Measurements from ENCODE around the gene SPTB. TPM values are rescaled to one million over a fixed set of nuclear protein-coding genes. Genes with fewer than 3 reads are reported as not detected.

Gene SPTB
- total and polyA plus RNA-seq, 4 donors: 1.1 to 7.9 (median 3.5) TPM

- DNase-seq (no peak), ATAC-seq (ENCODE audit: low FRiP score) (no peak)
- no peaks in the 10 kb centered on the region for H3K9me3 ChIP-seq (ENCODE audit: control insufficient read depth, low read length)
- H3K36me3 ChIP-seq (ENCODE audit: control insufficient read depth in 1 of 2, insufficient read depth in 2 of 2, low read length in 1 of 2): no peaks in the 10 kb centered on the region
- intact Hi-C loops (cut with DNase I): no loop called here
- no peaks in the 10 kb centered on the region for H3K4me1 ChIP-seq (ENCODE audit: control insufficient read depth in 1 of 2, insufficient read depth in 2 of 2, low read length in 2 of 2)
- 72 to 73% methylated on average over 3 of the region's 3 CpGs for WGBS, 2 donors
- H3K27me3 ChIP-seq (ENCODE audit: control insufficient read depth in 1 of 2, insufficient read depth in 2 of 2, low read length in 1 of 2): no peaks in the 10 kb centered on the region
- no peak overlapping the region for H3K4me3 ChIP-seq (ENCODE audit: low read length in 2 of 2)
- H3K27ac ChIP-seq (ENCODE audit: low read depth in 1 of 2, low read length in 2 of 2): no peak overlapping the region
These were observed 102.2 kb downstream of the SPTB start for GRCh38 chr14:64777461-64777860.

- WGBS, 2 donors: 88 to 92% methylated on average over 25 of the region's 25 CpGs
- Histone ChIP-seq H3K9me3 (ENCODE audit: control insufficient read depth, low read length) (no peaks in the 10 kb centered on the region), H3K4me3 (ENCODE audit: low read length in 2 of 2) (no peak overlapping the region), H3K27me3 (ENCODE audit: control insufficient read depth in 1 of 2, insufficient read depth in 2 of 2, low read length in 1 of 2) (no peaks in the 10 kb centered on the region), H3K36me3 (ENCODE audit: control insufficient read depth in 1 of 2, insufficient read depth in 2 of 2, low read length in 1 of 2) (no peaks in the 10 kb centered on the region), H3K27ac (ENCODE audit: low read depth in 1 of 2, low read length in 2 of 2) (no peak overlapping the region), H3K4me1 (ENCODE audit: control insufficient read depth in 1 of 2, insufficient read depth in 2 of 2, low read length in 2 of 2) (no peaks in the 10 kb centered on the region)
- DNase-seq: peak in 1 of 2 donors; percentile 67
- ATAC-seq (ENCODE audit: low FRiP score): no peak
- intact Hi-C loops (cut with DNase I): no loop called here
These were observed 104.5 kb downstream of the SPTB start for GRCh38 chr14:64775081-64775777.

GRCh38 chr14:64774272-64774671 lies 105.4 kb downstream of the SPTB start:
- no peaks in the 10 kb centered on the region for H3K36me3 ChIP-seq (ENCODE audit: control insufficient read depth in 1 of 2, insufficient read depth in 2 of 2, low read length in 1 of 2)
- no peaks in the 10 kb centered on the region for H3K4me1 ChIP-seq (ENCODE audit: control insufficient read depth in 1 of 2, insufficient read depth in 2 of 2, low read length in 2 of 2)
- H3K4me3 ChIP-seq (ENCODE audit: low read length in 2 of 2): no peak overlapping the region
- DNase-seq (peak in 1 of 2 donors; percentile 59), ATAC-seq (ENCODE audit: low FRiP score) (no peak)
- H3K27ac ChIP-seq (ENCODE audit: low read depth in 1 of 2, low read length in 2 of 2): no peak overlapping the region
- H3K9me3 ChIP-seq (ENCODE audit: control insufficient read depth, low read length): no peaks in the 10 kb centered on the region
- intact Hi-C loops (cut with DNase I): no loop called here
- 90 to 97% methylated on average over 16 of the region's 16 CpGs for WGBS, 2 donors
- H3K27me3 ChIP-seq (ENCODE audit: control insufficient read depth in 1 of 2, insufficient read depth in 2 of 2, low read length in 1 of 2): no peaks in the 10 kb centered on the region

- no peaks in the 10 kb centered on the region for H3K4me1 ChIP-seq (ENCODE audit: control insufficient read depth in 1 of 2, insufficient read depth in 2 of 2, low read length in 2 of 2)
- intact Hi-C loops (cut with DNase I): no loop called here
- ATAC-seq (ENCODE audit: low FRiP score) (no peak), DNase-seq (peak in 1 of 2 donors; percentile 57)
- no peak overlapping the region for H3K4me3 ChIP-seq (ENCODE audit: low read length in 2 of 2)
- H3K27ac ChIP-seq (ENCODE audit: low read depth in 1 of 2, low read length in 2 of 2): no peak overlapping the region
- H3K9me3 ChIP-seq (ENCODE audit: control insufficient read depth, low read length): no peaks in the 10 kb centered on the region
- WGBS, 2 donors: 70 to 97% methylated on average over 3 of the region's 3 CpGs
- H3K36me3 ChIP-seq (ENCODE audit: control insufficient read depth in 1 of 2, insufficient read depth in 2 of 2, low read length in 1 of 2): no peaks in the 10 kb centered on the region
- H3K27me3 ChIP-seq (ENCODE audit: control insufficient read depth in 1 of 2, insufficient read depth in 2 of 2, low read length in 1 of 2): no peaks in the 10 kb centered on the region
These were observed 106.1 kb downstream of the SPTB start for GRCh38 chr14:64773577-64773976.

- H3K4me3 ChIP-seq (ENCODE audit: low read length in 2 of 2): no peak overlapping the region
- no peak for ATAC-seq (ENCODE audit: low FRiP score)
- no peaks in the 10 kb centered on the region for H3K4me1 ChIP-seq (ENCODE audit: control insufficient read depth in 1 of 2, insufficient read depth in 2 of 2, low read length in 2 of 2)
- no peaks in the 10 kb centered on the region for H3K36me3 ChIP-seq (ENCODE audit: control insufficient read depth in 1 of 2, insufficient read depth in 2 of 2, low read length in 1 of 2)
- H3K27ac ChIP-seq (ENCODE audit: low read depth in 1 of 2, low read length in 2 of 2): no peak overlapping the region
- DNase-seq: no peak
- H3K27me3 ChIP-seq (ENCODE audit: control insufficient read depth in 1 of 2, insufficient read depth in 2 of 2, low read length in 1 of 2): no peaks in the 10 kb centered on the region
- no peaks in the 10 kb centered on the region for H3K9me3 ChIP-seq (ENCODE audit: control insufficient read depth, low read length)
- 92 to 97% methylated on average over 18 of the region's 18 CpGs for WGBS, 2 donors
- intact Hi-C loops (cut with DNase I): no loop called here
These were observed 106.7 kb downstream of the SPTB start for GRCh38 chr14:64773046-64773445.

GRCh38 chr14:64772397-64772950 lies 107.2 kb downstream of the SPTB start:
- DNase-seq (peak in 1 of 2 donors; percentile 49), ATAC-seq (ENCODE audit: low FRiP score) (no peak)
- Histone ChIP-seq H3K9me3 (ENCODE audit: control insufficient read depth, low read length) (no peaks in the 10 kb centered on the region), H3K36me3 (ENCODE audit: control insufficient read depth in 1 of 2, insufficient read depth in 2 of 2, low read length in 1 of 2) (no peaks in the 10 kb centered on the region), H3K4me1 (ENCODE audit: control insufficient read depth in 1 of 2, insufficient read depth in 2 of 2, low read length in 2 of 2) (no peaks in the 10 kb centered on the region), H3K4me3 (ENCODE audit: low read length in 2 of 2) (no peak overlapping the region), H3K27me3 (ENCODE audit: control insufficient read depth in 1 of 2, insufficient read depth in 2 of 2, low read length in 1 of 2) (no peaks in the 10 kb centered on the region), H3K27ac (ENCODE audit: low read depth in 1 of 2, low read length in 2 of 2) (no peak overlapping the region)
- intact Hi-C loops (cut with DNase I): no loop called here
- WGBS, 2 donors: 93 to 96% methylated on average over 36 of the region's 36 CpGs

GRCh38 chr14:64771161-64771560 lies 108.5 kb downstream of the SPTB start:
- Histone ChIP-seq H3K27me3 (ENCODE audit: control insufficient read depth in 1 of 2, insufficient read depth in 2 of 2, low read length in 1 of 2) (no peaks in the 10 kb centered on the region), H3K4me1 (ENCODE audit: control insufficient read depth in 1 of 2, insufficient read depth in 2 of 2, low read length in 2 of 2) (no peaks in the 10 kb centered on the region), H3K4me3 (ENCODE audit: low read length in 2 of 2) (no peak overlapping the region), H3K27ac (ENCODE audit: low read depth in 1 of 2, low read length in 2 of 2) (no peak overlapping the region), H3K9me3 (ENCODE audit: control insufficient read depth, low read length) (no peaks in the 10 kb centered on the region), H3K36me3 (ENCODE audit: control insufficient read depth in 1 of 2, insufficient read depth in 2 of 2, low read length in 1 of 2) (no peaks in the 10 kb centered on the region)
- WGBS, 2 donors: 69 to 88% methylated on average over 2 of the region's 2 CpGs
- intact Hi-C loops (cut with DNase I): no loop called here
- no peak for ATAC-seq (ENCODE audit: low FRiP score)
- DNase-seq: no peak

- ATAC-seq (ENCODE audit: low FRiP score) (no peak), DNase-seq (no peak)
- no peak overlapping the region for H3K27ac ChIP-seq (ENCODE audit: low read depth in 1 of 2, low read length in 2 of 2)
- intact Hi-C loops (cut with DNase I): no loop called here
- no peaks in the 10 kb centered on the region for H3K36me3 ChIP-seq (ENCODE audit: control insufficient read depth in 1 of 2, insufficient read depth in 2 of 2, low read length in 1 of 2)
- H3K4me3 ChIP-seq (ENCODE audit: low read length in 2 of 2): no peak overlapping the region
- no peaks in the 10 kb centered on the region for H3K4me1 ChIP-seq (ENCODE audit: control insufficient read depth in 1 of 2, insufficient read depth in 2 of 2, low read length in 2 of 2)
- no peaks in the 10 kb centered on the region for H3K27me3 ChIP-seq (ENCODE audit: control insufficient read depth in 1 of 2, insufficient read depth in 2 of 2, low read length in 1 of 2)
- no peaks in the 10 kb centered on the region for H3K9me3 ChIP-seq (ENCODE audit: control insufficient read depth, low read length)
- WGBS, 2 donors: 93 to 94% methylated on average over 16 to 18 of the region's 18 CpGs
These were observed 109.0 kb downstream of the SPTB start for GRCh38 chr14:64770751-64771150.
